AG04449 (cell line): Measurements from ENCODE around the gene TPSG1.
"Not testable (repeated sequence)": the region's sequence is repeated elsewhere in the genome, so short reads cannot be mapped to it uniquely, and the experiment has no call there.

ENCODE experiments used
- CTCF ChIA-PET: fragments of 350-600 bp; formaldehyde crosslinking; extraction: SDS; loops from one replicate; lab custom pipeline; 2021; ENCODE audit warnings: antibody characterized with exemption; lab: Yijun Ruan, JAX
- POLR2A ChIA-PET: fragments of 400-600, 350-600 bp; formaldehyde crosslinking; extraction: SDS; loops from one replicate; lab custom pipeline; 2020; ENCODE audit warnings: antibody characterized with exemption, inconsistent platforms; lab: Yijun Ruan, JAX
- DNase-seq: peaks from one replicate; pipeline ENCODE4 v3.0.0-alpha.2; 2010; ENCODE audit warnings: low read depth, low spot score
- H3K4me3 ChIP-seq: 2 replicates; pipeline ENCODE4 v1.5.1; 2011; ENCODE audit warnings: low read depth, mild to moderate bottlenecking, control low read depth, low read length
- TF ChIP-seq, protein P1 (sequence below): IDR thresholded peaks from one replicate; pipeline ENCODE4 v1.5.1; 2011; ENCODE audit warnings: mild to moderate bottlenecking, moderate library complexity, low read length, control low read depth, inconsistent platforms; ENCODE audit not compliant: insufficient read depth; ENCODE audit errors: missing control alignments

TPSG1 gene

GRCh38 chr16:1230471-1231212, 5.6 kb upstream of the TPSG1 start:
- CTCF ChIA-PET, H3K4me3 ChIP-seq, DNase-seq, POLR2A ChIA-PET: not testable (repeated sequence)

DNA sequence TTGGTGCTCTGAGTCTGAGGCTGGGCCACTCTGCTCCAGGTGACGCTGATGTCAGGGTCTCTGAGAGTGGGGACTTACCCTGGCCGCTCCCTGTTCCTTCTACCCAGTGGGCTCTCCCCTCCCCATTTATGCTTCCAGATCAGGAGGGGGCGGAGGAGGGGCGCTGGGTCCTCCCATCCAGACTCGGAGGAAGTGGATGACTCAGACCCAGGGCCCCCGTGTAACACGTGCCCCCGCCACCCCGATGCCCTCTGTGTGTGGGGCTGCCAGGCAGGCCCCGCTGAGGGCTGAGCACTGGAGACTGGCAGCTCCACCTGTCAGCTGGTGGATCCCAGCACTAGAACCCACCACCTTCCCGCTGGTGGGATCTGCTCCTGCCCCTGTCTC, 5.0 kb upstream of the TPSG1 start, which contains the start of gene TPSB2:
Gene TPSB2 (minus strand): TSS at position 101 of the 387 bp plus-strand sequence. CDS start 233 bp downstream, outside the sequence.
- CTCF ChIA-PET, DNase-seq, POLR2A ChIA-PET, H3K4me3 ChIP-seq: not testable (repeated sequence)

- CTCF ChIA-PET, DNase-seq, POLR2A ChIA-PET, H3K4me3 ChIP-seq: not testable (repeated sequence)
These were observed 4.4 kb upstream of the TPSG1 start for GRCh38 chr16:1229476-1229875.

- CTCF ChIA-PET, DNase-seq, POLR2A ChIA-PET, H3K4me3 ChIP-seq: not testable (repeated sequence)
These were observed 3.2 kb upstream of the TPSG1 start for GRCh38 chr16:1228227-1228626.

- H3K4me3 ChIP-seq, CTCF ChIA-PET, DNase-seq, POLR2A ChIA-PET: not testable (repeated sequence)
These were observed 1.6 kb upstream of the TPSG1 start for GRCh38 chr16:1226692-1227091.

- CTCF ChIA-PET, H3K4me3 ChIP-seq, POLR2A ChIA-PET, DNase-seq: not testable (repeated sequence)
These were observed 752 bp upstream of the TPSG1 start for GRCh38 chr16:1225728-1226311.

GRCh38 chr16:1224558-1224957, 510 bp downstream of the TPSG1 start:
- no peak for DNase-seq
- TF ChIP-seq, protein P1, sequence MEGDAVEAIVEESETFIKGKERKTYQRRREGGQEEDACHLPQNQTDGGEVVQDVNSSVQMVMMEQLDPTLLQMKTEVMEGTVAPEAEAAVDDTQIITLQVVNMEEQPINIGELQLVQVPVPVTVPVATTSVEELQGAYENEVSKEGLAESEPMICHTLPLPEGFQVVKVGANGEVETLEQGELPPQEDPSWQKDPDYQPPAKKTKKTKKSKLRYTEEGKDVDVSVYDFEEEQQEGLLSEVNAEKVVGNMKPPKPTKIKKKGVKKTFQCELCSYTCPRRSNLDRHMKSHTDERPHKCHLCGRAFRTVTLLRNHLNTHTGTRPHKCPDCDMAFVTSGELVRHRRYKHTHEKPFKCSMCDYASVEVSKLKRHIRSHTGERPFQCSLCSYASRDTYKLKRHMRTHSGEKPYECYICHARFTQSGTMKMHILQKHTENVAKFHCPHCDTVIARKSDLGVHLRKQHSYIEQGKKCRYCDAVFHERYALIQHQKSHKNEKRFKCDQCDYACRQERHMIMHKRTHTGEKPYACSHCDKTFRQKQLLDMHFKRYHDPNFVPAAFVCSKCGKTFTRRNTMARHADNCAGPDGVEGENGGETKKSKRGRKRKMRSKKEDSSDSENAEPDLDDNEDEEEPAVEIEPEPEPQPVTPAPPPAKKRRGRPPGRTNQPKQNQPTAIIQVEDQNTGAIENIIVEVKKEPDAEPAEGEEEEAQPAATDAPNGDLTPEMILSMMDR, result no peak
- POLR2A ChIA-PET, result no interaction called here
- CTCF ChIA-PET, result interaction anchor here (0.6 kb wide), 1 partner anchor 31 kb away, joined by 3 read pairs; no protein-coding TSS in a partner anchor
- H3K4me3 ChIP-seq, result no peak overlapping the region

- TF ChIP-seq, protein P1, result no peak
- no peak overlapping the region for H3K4me3 ChIP-seq
- ChIA-PET POLR2A (no interaction called here), CTCF (no interaction called here)
- no peak for DNase-seq
These were observed 1.5 kb downstream of the TPSG1 start for GRCh38 chr16:1223355-1224214.

DNA sequence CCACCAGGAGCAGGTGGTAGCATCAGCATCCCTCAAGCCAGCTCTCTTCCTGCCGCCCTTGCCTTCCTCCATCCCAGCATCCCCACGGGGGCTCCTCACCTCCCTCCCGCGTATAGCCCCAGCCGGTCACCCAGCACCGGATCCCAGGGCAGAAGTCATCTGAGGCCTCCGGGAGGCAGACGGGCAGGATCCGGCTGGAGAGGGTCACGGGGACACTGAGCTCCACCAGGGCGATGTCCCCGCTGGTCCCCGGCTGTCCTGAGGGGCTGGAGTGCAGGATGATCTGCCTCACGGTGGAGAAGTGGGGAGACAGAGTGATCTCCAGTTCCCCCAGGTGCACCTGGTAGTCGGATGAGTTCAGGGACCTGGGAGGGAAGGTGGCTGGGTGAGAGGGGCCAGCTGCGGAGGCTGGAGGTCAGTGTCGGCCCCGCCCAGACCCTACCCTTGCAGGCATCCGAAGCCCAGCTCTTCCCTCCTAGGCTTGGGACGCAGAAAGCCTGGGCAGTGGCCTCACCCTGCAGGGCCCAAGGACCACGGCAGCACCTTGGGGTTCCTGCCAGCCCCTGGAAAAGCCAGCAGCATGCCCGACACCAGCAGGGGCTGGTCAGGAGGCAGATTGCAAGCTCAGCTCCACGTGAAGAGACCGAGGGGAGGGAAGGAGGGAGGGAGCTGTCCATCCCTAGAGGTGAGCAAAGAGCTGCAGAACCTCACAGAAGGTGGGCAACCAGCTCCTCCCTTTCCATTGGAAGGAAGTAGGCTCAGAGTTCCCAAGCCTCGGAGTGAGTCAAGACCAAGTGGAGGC, 2.3 kb downstream of the TPSG1 start:
- ChIA-PET POLR2A (no interaction called here), CTCF (no interaction called here)
- no peak for DNase-seq

More for the DNA sequence above, 2.3 kb downstream of the TPSG1 start:
- TF ChIP-seq, protein P1, result no peak
- H3K4me3 ChIP-seq, result no peak overlapping the region
